Prostate gland (tissue), 2 donors: ENCODE measurements around the gene FAM83B. TPM values are rescaled to one million over a fixed set of nuclear protein-coding genes. Genes with fewer than 3 reads are reported as not detected.

ENCODE experiments used
- DNase-seq: peaks from one replicate; pipeline ENCODE4 v3.0.0-alpha.2; 2019; ENCODE audit warnings: low spot score
- H3K27ac ChIP-seq, 2 donors: fragments of 200-600 bp; sonication (generic); 2 replicates each; pipeline ENCODE4 v1.5.1; 2017 to 2019
- H3K27me3 ChIP-seq: fragments of 200-600 bp; sonication (generic); replicated peaks from 2 replicates; pipeline ENCODE4 v1.5.1; 2019; ENCODE audit not compliant: insufficient read depth
- H3K36me3 ChIP-seq, 2 donors: fragments of 200-600 bp; sonication (generic); 1 replicate in 1 of 2; 2 replicates in 1 of 2; pipeline versions ENCODE4 v1.5.1 to v1.8.1; 2017 to 2019
- H3K4me1 ChIP-seq: fragments of 200-600 bp; sonication (generic); replicated peaks from 2 replicates; pipeline ENCODE4 v1.5.1; 2019
- H3K4me3 ChIP-seq, 2 donors: fragments of 200-600 bp; sonication (generic); 2 replicates each; pipeline ENCODE4 v1.5.1; 2017 to 2019
- H3K9me3 ChIP-seq: fragments of 200-600 bp; sonication (generic); 2 replicates; pipeline ENCODE4 v1.5.1; 2017
- POLR2A ChIP-seq: fragments of 450-650 bp; IDR thresholded peaks from one replicate; pipeline ENCODE4 v1.6.1; 2016; ENCODE audit warnings: antibody characterized with exemption, mild to moderate bottlenecking
- POLR2AphosphoS5 ChIP-seq: sonication (generic); formaldehyde crosslinking; IDR thresholded peaks from one replicate; pipeline ENCODE4 v1.6.1; 2017; ENCODE audit warnings: antibody characterized with exemption
- WGBS: methylation state at CpG from one replicate; pipeline ENCODE4 v1.1.5; 2018; 5-methylcytosine and 5-hydroxymethylcytosine counted together
- intact Hi-C: fragments of 100-400 bp; cut with DNase I; formaldehyde crosslinking; loops from one replicate; pipeline ENCODE4 v1.14.2; 2022
- total RNA-seq, 2 donors: library from RNA; depleted of rRNA; stranded (reverse); fragments of >200 nt; gene quantifications; one replicate each; pipeline ENCODE4 v1.1.0, GENCODE V29; 2016
- TF ChIP-seq, protein P1 (sequence below), 4 experiments: fragments of 200-600 bp in 2 of 4; fragments of 450-650 bp in 2 of 4; sonication (generic) in 2 of 4; IDR thresholded peaks; 1 replicate in 3 of 4; 2 replicates in 1 of 4; pipeline ENCODE4 v1.5.1; 2016 to 2019; ENCODE audit warnings: antibody characterized with exemption in 4 of 4, mild to moderate bottlenecking in 2 of 4, moderate library complexity in 2 of 4

Gene FAM83B
- total RNA-seq, 2 donors from 2014 or later = 4.0 to 14.3 TPM

DNA sequence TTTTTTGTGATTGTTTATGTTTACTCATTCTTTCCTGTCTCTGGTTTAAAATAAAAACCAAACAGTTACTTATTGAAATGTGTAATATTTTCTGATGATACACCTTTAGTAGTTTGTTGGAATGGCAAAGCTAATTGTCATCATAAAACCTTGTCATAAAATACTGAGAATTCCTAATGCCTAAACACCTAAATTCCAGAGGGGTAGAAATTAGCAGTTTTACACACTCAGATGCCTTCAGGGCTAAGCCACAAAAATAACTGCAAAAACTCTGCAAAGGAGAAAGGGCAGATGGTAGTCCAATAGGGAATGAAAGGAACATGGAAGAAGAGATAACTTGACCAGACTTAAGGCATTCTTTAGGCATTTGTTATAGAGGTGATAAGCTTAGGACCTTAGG, 30.3 kb downstream of the FAM83B start:
- intact Hi-C loops = no loop called here
- H3K4me3 ChIP-seq = no peak overlapping the region
- DNase-seq = no peak
- H3K4me1 ChIP-seq = no peaks in the 10 kb centered on the region
- TF ChIP-seq POLR2A (no peak), POLR2AphosphoS5 (no peak)
- TF ChIP-seq, protein P1, sequence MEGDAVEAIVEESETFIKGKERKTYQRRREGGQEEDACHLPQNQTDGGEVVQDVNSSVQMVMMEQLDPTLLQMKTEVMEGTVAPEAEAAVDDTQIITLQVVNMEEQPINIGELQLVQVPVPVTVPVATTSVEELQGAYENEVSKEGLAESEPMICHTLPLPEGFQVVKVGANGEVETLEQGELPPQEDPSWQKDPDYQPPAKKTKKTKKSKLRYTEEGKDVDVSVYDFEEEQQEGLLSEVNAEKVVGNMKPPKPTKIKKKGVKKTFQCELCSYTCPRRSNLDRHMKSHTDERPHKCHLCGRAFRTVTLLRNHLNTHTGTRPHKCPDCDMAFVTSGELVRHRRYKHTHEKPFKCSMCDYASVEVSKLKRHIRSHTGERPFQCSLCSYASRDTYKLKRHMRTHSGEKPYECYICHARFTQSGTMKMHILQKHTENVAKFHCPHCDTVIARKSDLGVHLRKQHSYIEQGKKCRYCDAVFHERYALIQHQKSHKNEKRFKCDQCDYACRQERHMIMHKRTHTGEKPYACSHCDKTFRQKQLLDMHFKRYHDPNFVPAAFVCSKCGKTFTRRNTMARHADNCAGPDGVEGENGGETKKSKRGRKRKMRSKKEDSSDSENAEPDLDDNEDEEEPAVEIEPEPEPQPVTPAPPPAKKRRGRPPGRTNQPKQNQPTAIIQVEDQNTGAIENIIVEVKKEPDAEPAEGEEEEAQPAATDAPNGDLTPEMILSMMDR (IDR thresholded peaks at IDR 0.05) = no peak
- no peaks in the 10 kb centered on the region for H3K9me3 ChIP-seq
- H3K27ac ChIP-seq = no peak overlapping the region
- H3K36me3 ChIP-seq = no peaks in the 10 kb centered on the region
- H3K27me3 ChIP-seq = no peaks in the 10 kb centered on the region

DNA sequence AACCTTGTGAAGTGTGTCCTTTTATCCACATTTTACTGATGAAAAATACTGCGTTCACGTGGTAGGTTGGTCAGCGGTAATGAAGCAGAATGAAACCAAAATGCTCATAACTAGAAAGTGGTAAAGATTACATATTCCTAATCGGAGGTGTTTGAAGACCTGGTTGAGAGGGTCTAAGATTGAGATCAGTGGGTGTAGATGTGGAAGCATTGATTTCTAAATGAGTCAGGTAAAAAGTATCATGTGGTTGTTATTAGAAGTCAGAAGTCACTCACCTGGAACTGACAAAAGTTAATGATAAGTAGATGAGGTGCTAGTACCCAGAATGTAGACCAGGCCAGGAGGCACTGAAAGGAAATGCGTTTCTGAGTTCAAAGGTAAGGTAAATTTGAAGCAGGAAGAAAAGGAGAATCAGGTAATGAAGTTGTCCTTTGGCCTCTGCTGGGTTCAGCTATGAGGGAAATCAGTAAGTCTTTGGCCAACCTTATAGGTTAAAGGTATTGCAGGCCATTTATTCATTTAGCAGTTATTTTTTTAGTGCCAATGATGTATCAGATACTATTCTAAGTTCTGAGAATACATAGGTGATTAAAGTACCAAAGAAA, 31.2 kb downstream of the FAM83B start:
- 96% methylated on average over 5 of the region's 5 CpGs for WGBS
- no peak overlapping the region for H3K27ac ChIP-seq
- H3K9me3 ChIP-seq = no peaks in the 10 kb centered on the region
- no peak for DNase-seq
- TF ChIP-seq POLR2AphosphoS5 (no peak), POLR2A (no peak)
- TF ChIP-seq, protein P1 (IDR thresholded peaks at IDR 0.05) = no peak
- no peaks in the 10 kb centered on the region for H3K4me1 ChIP-seq
- no peak overlapping the region for H3K4me3 ChIP-seq
- H3K27me3 ChIP-seq = no peaks in the 10 kb centered on the region
- intact Hi-C loops = no loop called here
- no peaks in the 10 kb centered on the region for H3K36me3 ChIP-seq

DNA sequence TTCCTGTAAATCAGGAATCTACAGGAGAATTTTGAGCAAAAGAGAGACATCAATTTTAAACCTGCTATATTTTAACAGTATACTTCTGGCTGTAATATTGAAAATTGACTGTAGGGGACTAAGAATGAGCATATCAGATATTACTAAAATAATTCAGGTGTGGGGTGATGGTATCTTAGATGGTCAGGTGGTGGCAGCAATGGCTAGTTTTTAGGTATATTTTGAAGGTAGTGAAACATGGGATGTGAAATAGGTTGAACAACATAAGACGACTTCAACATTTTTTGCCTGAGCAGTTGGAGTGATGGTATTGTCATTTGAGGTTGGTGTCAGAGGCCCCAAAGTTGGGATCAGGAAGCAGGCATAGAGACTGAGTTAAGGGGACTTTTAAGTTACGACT, 32.1 kb downstream of the FAM83B start:
- 88% methylated on average over 2 of the region's 2 CpGs for WGBS
- Histone ChIP-seq H3K36me3 (no peaks in the 10 kb centered on the region), H3K9me3 (no peaks in the 10 kb centered on the region), H3K27ac (no peak overlapping the region), H3K27me3 (no peaks in the 10 kb centered on the region), H3K4me3 (no peak overlapping the region), H3K4me1 (no peaks in the 10 kb centered on the region)
- no peak for TF ChIP-seq POLR2A
- TF ChIP-seq POLR2AphosphoS5 = no peak
- TF ChIP-seq, protein P1 (IDR thresholded peaks at IDR 0.05) = no peak
- intact Hi-C loops = no loop called here
- DNase-seq = no peak

DNA sequence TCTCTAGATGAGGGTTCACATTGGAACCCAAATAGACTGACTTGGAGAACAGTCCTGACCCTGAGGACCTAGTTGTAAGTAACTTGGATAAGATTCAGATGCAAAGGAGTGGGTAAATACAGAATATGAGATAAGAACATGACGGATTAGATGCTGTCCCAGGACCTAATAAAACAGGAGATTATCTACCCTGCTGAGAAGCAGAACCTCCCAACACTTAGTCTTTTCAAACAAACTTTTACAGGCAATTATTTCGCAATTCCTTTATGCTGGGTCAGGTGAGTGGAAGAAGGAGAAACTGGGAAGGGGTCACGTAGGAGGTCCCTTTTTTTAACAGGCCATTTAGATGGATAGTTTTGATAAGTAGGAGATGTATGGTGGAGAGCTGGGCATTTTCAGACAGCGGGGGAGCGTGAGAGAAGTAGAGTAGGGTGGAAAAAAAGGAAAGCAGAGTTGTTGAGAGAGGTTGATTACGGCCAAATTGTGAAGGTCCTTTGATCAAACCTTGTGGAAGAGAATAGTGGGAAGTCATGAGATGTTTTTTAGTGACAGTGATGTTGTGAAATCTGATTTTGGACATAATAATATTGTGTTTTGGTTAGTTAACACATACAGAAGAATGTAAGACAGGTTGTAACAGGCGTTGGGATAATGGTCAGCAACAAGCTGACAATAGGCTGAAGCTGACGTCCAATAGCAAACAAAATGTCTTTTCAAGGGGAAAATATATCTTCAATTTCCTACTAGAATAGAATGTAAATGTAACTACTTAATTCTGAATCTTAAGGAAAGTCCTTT, 32.8 kb downstream of the FAM83B start:
- H3K9me3 ChIP-seq = no peaks in the 10 kb centered on the region
- 44% methylated on average over 8 of the region's 8 CpGs for WGBS
- no peaks in the 10 kb centered on the region for H3K27me3 ChIP-seq
- no peaks in the 10 kb centered on the region for H3K4me1 ChIP-seq
- no peak for DNase-seq
- TF ChIP-seq, protein P1 (IDR thresholded peaks at IDR 0.05) = no peak
- no peak for TF ChIP-seq POLR2AphosphoS5
- TF ChIP-seq POLR2A = no peak
- H3K27ac ChIP-seq = no peak overlapping the region
- no peaks in the 10 kb centered on the region for H3K36me3 ChIP-seq
- H3K4me3 ChIP-seq = no peak overlapping the region
- intact Hi-C loops = no loop called here
